SK-N-SH (cell line): Measurements from ENCODE around the gene OCIAD2. TPM values are rescaled to one million over a fixed set of nuclear protein-coding genes. Genes with fewer than 3 reads are reported as not detected.
A peak's percentile ranks its signal among the peaks of the same experiment; 100 is the strongest.

ENCODE experiments used
- CTCF ChIA-PET: fragments of 300-600, 350-600 bp; formaldehyde crosslinking; extraction: SDS; loops from one replicate; lab custom pipeline; 2021; lab: Yijun Ruan, JAX
- POLR2A ChIA-PET: fragments of 350-600 bp; sonication (Branson Sonifier 250); formaldehyde crosslinking; extraction: SDS; loops from one replicate; lab custom pipeline; 2020; ENCODE audit warnings: antibody characterized with exemption, inconsistent platforms; lab: Yijun Ruan, JAX
- DNase-seq: peaks from one replicate; pipeline ENCODE4 v3.0.0; 2012
- H2AFZ ChIP-seq: fragments of 200-600 bp; sonication (generic); 2 replicates; pipeline ENCODE4 v1.8.1; 2016; ENCODE audit warnings: antibody characterized with exemption, mild to moderate bottlenecking, low read depth
- H3F3A ChIP-seq: fragments of 200-600 bp; sonication (generic); replicated peaks from 2 replicates; pipeline ENCODE3; 2016; ENCODE audit warnings: antibody characterized with exemption, mild to moderate bottlenecking; ENCODE audit not compliant: insufficient read depth
- H3K27ac ChIP-seq, 2 experiments: fragments of 200-500 bp in 1 of 2; fragments of 200-600 bp in 1 of 2; sonication (Bioruptor generic) in 1 of 2; sonication (generic), shearing (Covaris generic) in 1 of 2; 2 replicates each; pipeline versions ENCODE4 v1.5.1 to v1.6.1; 2014 to 2016; ENCODE audit warnings: low read depth in 2 of 2, inconsistent platforms in 1 of 2, low read length in 1 of 2, mild to moderate bottlenecking in 1 of 2, mixed read lengths in 1 of 2
- H3K27me3 ChIP-seq: fragments of 200-600 bp; sonication (generic), shearing (Covaris generic); 2 replicates; pipeline ENCODE4 v1.6.1; 2016; ENCODE audit warnings: mixed run types; ENCODE audit not compliant: insufficient read depth
- H3K36me3 ChIP-seq, 2 experiments: fragments of 200-500 bp in 1 of 2; fragments of 200-600 bp in 1 of 2; sonication (Bioruptor generic) in 1 of 2; sonication (generic) in 1 of 2; replicated peaks in 1 of 2; 2 replicates each; pipeline versions ENCODE3 to v1.5.1; 2014 to 2016; ENCODE audit warnings: low read length in 1 of 2, mild to moderate bottlenecking in 1 of 2; ENCODE audit not compliant: insufficient read depth in 2 of 2, control insufficient read depth in 1 of 2
- H3K4me1 ChIP-seq, 2 experiments: fragments of 200-500 bp in 1 of 2; fragments of 200-600 bp in 1 of 2; sonication (Bioruptor generic) in 1 of 2; sonication (generic), shearing (Covaris generic) in 1 of 2; 2 replicates each; pipeline versions ENCODE4 v1.5.1 to v1.6.1; 2014 to 2016; ENCODE audit warnings: low read depth in 1 of 2, low read length in 1 of 2, mixed run types in 1 of 2; ENCODE audit not compliant: insufficient read depth in 2 of 2, control insufficient read depth in 1 of 2
- H3K4me2 ChIP-seq: fragments of 200-600 bp; sonication (generic), shearing (Covaris generic); 2 replicates; pipeline ENCODE4 v1.6.1; 2017; ENCODE audit warnings: mixed run types
- H3K4me3 ChIP-seq, 2 experiments: fragments of 200-500 bp in 1 of 2; fragments of 200-600 bp in 1 of 2; sonication (Bioruptor generic) in 1 of 2; sonication (generic), shearing (Covaris generic) in 1 of 2; 2 replicates each; pipeline versions ENCODE4 v1.5.1 to v1.8.1; 2014 to 2016; ENCODE audit warnings: low read depth in 2 of 2, inconsistent platforms in 1 of 2, low read length in 1 of 2, mild to moderate bottlenecking in 1 of 2, mixed read lengths in 1 of 2, moderate library complexity in 1 of 2
- H3K79me2 ChIP-seq: fragments of 200-600 bp; sonication (generic); 2 replicates; pipeline ENCODE4 v1.8.1; 2017; ENCODE audit warnings: mild to moderate bottlenecking; ENCODE audit not compliant: insufficient read depth
- H3K9ac ChIP-seq: fragments of 200-600 bp; sonication (generic); 2 replicates; pipeline ENCODE4 v1.6.1; 2017; ENCODE audit warnings: mixed run types
- H3K9me2 ChIP-seq: fragments of 200-600 bp; sonication (generic); 2 replicates; pipeline ENCODE4 v1.6.1; 2017; ENCODE audit warnings: mixed run types
- H3K9me3 ChIP-seq: fragments of 200-600 bp; sonication (generic); 2 replicates; pipeline ENCODE4 v1.6.1; 2017; ENCODE audit warnings: mixed run types, mild to moderate bottlenecking, moderate library complexity
- H4K20me1 ChIP-seq: fragments of 200-600 bp; sonication (generic); 2 replicates; pipeline ENCODE4 v1.6.1; 2017; ENCODE audit warnings: mild to moderate bottlenecking, mixed run types; ENCODE audit not compliant: insufficient read depth
- CTCF ChIP-seq: fragments of 200-600 bp; sonication (generic); IDR thresholded peaks from 2 replicates; pipeline ENCODE4 v1.6.1; 2017; ENCODE audit warnings: antibody characterized with exemption, mild to moderate bottlenecking, moderate library complexity
- EZH2phosphoT487 ChIP-seq: fragments of 200-600 bp; sonication (generic); IDR thresholded peaks from 2 replicates; pipeline ENCODE4 v1.6.1; 2017; ENCODE audit warnings: low read depth, mixed run types, mild to moderate bottlenecking, antibody characterized with exemption, moderate library complexity, borderline replicate concordance
- GABPA ChIP-seq: IDR thresholded peaks from 2 replicates; pipeline ENCODE4 v1.4.0; 2012; ENCODE audit warnings: low read depth, mild to moderate bottlenecking
- MXI1 ChIP-seq: IDR thresholded peaks from 2 replicates; pipeline ENCODE4 v1.6.1; 2012; ENCODE audit warnings: mild to moderate bottlenecking, low read depth, low read length, improper control_type of control experiment
- POLR2AphosphoS5 ChIP-seq: IDR thresholded peaks from 2 replicates; pipeline ENCODE4 v1.6.1; 2012; ENCODE audit warnings: low read depth, low read length
- RAD21 ChIP-seq: IDR thresholded peaks from 2 replicates; pipeline ENCODE4 v1.6.1; 2012; ENCODE audit warnings: mild to moderate bottlenecking, low read length
- RXRA ChIP-seq: IDR thresholded peaks from 2 replicates; pipeline ENCODE4 v1.4.0; 2012; ENCODE audit warnings: low read depth, mild to moderate bottlenecking, borderline replicate concordance
- SIN3A ChIP-seq: IDR thresholded peaks from 2 replicates; pipeline ENCODE4 v1.6.1; 2012; ENCODE audit warnings: low read depth, mild to moderate bottlenecking, low read length, moderate library complexity, borderline replicate concordance
- SMC3 ChIP-seq: IDR thresholded peaks from 2 replicates; pipeline ENCODE4 v1.6.1; 2012; ENCODE audit warnings: low read depth, low read length, improper control_type of control experiment
- USF1 ChIP-seq: IDR thresholded peaks from 2 replicates; pipeline ENCODE4 v1.4.0; 2012; ENCODE audit warnings: low read depth, borderline replicate concordance
- USF2 ChIP-seq: fragments of 150-350 bp; IDR thresholded peaks from 2 replicates; pipeline ENCODE4 v1.6.1; 2017; ENCODE audit warnings: antibody characterized with exemption, low read length, low read depth, borderline replicate concordance
- polyA plus RNA-seq, 3 experiments: library from polyadenylated mRNA; depleted of rRNA; stranded (reverse); fragments of >200 nt; gene quantifications; 2 replicates each; pipeline ENCODE4 v1.2.3, GENCODE V29; 2012
- TF ChIP-seq, protein P1 (sequence below): IDR thresholded peaks from 2 replicates; pipeline ENCODE4 v1.4.0; 2012; ENCODE audit warnings: low read depth, borderline replicate concordance

Gene OCIAD2
- polyA plus RNA-seq, 1 of the 3 experiments (the other 2 are of a cell fraction): 387 TPM

DNA sequence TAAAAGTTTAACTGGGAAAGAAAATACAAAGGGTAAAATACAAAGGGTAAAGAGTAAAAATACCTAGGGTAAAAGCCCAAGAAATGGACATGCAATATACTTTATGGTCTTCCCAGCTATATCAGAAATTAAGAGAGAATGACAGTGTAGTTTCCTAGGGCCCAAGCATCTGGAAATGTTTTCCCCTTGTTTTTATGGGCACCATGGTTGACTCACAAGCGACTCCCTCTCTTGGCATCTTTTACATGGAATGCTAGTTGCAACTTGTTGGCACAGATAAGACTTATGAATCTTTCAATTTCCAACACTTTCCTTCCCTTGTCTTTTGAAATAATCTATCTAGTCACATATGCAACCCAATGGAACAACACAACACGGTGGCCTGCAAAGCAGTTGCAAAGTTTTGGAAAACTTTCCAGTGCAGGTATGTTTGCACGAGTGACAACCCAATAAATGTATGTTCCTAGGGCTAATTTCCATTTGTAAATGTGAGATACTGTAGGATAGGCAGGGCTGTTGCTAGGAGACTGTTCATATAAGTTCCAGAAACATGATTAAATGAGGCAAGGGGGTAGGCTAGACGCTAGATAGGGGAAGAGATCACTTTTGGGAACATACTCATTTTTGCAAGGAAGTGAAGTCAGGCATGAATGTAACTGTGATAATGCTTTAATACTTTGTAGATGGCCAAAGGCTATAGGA is 43.1 kb upstream of the OCIAD2 start (continued):
- no peak for TF ChIP-seq GABPA
- TF ChIP-seq RXRA: no peak; the same call in 1 of the 2 replicates
- TF ChIP-seq USF1: no peak
- no peak for TF ChIP-seq SMC3
- TF ChIP-seq USF2: no peak
- no peak for TF ChIP-seq POLR2AphosphoS5
- no peak for TF ChIP-seq CTCF

DNA sequence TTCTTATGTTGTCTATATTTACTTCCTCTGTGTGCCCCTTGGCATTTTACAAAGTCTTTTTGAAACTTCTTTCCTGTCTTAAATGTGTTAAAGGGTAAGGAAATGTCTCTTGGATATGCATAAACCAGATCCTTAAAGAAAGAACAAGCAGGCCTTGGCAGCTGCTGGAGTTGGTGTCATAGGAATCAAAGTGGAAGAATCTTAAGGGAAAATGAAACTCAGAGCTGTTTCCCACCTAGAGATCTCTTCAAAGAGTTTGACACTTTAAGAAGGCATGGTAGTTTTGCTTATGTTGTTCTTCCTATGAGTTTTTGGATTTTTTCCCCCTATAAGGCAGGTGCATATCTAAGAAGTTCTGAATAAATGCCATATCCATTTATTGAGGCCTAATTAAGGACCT is 42.5 kb upstream of the OCIAD2 start:
- POLR2A ChIA-PET: no interaction called here
- no peak for TF ChIP-seq MXI1
- TF ChIP-seq SIN3A: no peak
- no peak for TF ChIP-seq USF1
- TF ChIP-seq RAD21: no peak
- TF ChIP-seq, protein P1, sequence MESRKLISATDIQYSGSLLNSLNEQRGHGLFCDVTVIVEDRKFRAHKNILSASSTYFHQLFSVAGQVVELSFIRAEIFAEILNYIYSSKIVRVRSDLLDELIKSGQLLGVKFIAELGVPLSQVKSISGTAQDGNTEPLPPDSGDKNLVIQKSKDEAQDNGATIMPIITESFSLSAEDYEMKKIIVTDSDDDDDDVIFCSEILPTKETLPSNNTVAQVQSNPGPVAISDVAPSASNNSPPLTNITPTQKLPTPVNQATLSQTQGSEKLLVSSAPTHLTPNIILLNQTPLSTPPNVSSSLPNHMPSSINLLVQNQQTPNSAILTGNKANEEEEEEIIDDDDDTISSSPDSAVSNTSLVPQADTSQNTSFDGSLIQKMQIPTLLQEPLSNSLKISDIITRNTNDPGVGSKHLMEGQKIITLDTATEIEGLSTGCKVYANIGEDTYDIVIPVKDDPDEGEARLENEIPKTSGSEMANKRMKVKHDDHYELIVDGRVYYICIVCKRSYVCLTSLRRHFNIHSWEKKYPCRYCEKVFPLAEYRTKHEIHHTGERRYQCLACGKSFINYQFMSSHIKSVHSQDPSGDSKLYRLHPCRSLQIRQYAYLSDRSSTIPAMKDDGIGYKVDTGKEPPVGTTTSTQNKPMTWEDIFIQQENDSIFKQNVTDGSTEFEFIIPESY: no peak
- no peak for TF ChIP-seq EZH2phosphoT487
- TF ChIP-seq, all 33 proteins: peak for 0
- H3K27me3 ChIP-seq: no peaks in the 10 kb centered on the region
- no peak overlapping the region for H3K4me3 ChIP-seq
- peak overlapping the region; percentile 30; the same call in 1 of the 2 replicates for H3K4me2 ChIP-seq
- no peaks in the 10 kb centered on the region for H4K20me1 ChIP-seq
- H3K79me2 ChIP-seq: no peaks in the 10 kb centered on the region
- no peak for DNase-seq
- 0 out of 2 replicates have a peak overlapping the region, but pooled peaks have one; percentile 13 for H3K9ac ChIP-seq
- peak overlapping the region in 1 of 2 experiments; percentile 87; a peak in 3 of 4 replicates for H3K27ac ChIP-seq
- H3K9me3 ChIP-seq: peaks cover 10% of the 10 kb centered on the region; the same call in 1 of the 2 replicates
- no peaks in the 10 kb centered on the region for H3K9me2 ChIP-seq
- H3K4me1 ChIP-seq: no peaks in the 10 kb centered on the region; a peak in 1 of 4 replicates
- CTCF ChIA-PET: interaction anchor here (0.9 to 1.3 kb wide), 3 partner anchors 13 to 403 kb away, joined by 3 to 4 read pairs (median 3); no protein-coding TSS in a partner anchor
- no peaks in the 10 kb centered on the region for H3K36me3 ChIP-seq
- H3F3A ChIP-seq: peaks cover 12% of the 10 kb centered on the region
- peak overlapping the region; percentile 27; the same call in 1 of the 2 replicates for H2AFZ ChIP-seq
